GM12873 (cell line): ENCODE measurements around the gene PDZD8.

Experiments
- TF ChIP-seq, protein P1 (sequence below): IDR thresholded peaks from 2 replicates; pipeline ENCODE4 v1.5.1; 2012; ENCODE audit warnings: low read depth, mild to moderate bottlenecking, moderate library complexity, low read length, control low read depth; ENCODE audit not compliant: insufficient read depth; ENCODE audit errors: missing control alignments

PDZD8 gene

DNA sequence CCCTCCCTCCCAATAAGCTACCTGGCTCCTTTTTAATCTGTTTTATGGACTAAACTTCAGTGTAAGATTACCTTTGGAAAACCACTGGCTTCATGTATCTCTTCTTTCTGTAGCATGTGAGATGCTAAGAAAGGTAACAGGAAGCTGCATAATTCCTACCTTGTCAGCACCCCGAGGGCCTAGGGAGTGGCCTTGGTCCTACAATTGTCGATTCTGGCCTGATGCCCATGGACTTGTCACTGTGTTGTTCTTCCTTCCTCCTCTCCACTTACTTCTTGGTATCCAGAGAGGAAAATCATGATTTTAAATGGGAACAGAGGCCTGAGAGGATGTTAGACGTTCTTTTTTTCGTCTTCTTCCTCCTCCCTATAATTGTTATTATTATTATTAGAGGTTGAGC lies 42.9 kb upstream of the PDZD8 start:
- TF ChIP-seq, protein P1, sequence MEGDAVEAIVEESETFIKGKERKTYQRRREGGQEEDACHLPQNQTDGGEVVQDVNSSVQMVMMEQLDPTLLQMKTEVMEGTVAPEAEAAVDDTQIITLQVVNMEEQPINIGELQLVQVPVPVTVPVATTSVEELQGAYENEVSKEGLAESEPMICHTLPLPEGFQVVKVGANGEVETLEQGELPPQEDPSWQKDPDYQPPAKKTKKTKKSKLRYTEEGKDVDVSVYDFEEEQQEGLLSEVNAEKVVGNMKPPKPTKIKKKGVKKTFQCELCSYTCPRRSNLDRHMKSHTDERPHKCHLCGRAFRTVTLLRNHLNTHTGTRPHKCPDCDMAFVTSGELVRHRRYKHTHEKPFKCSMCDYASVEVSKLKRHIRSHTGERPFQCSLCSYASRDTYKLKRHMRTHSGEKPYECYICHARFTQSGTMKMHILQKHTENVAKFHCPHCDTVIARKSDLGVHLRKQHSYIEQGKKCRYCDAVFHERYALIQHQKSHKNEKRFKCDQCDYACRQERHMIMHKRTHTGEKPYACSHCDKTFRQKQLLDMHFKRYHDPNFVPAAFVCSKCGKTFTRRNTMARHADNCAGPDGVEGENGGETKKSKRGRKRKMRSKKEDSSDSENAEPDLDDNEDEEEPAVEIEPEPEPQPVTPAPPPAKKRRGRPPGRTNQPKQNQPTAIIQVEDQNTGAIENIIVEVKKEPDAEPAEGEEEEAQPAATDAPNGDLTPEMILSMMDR = no peak

DNA sequence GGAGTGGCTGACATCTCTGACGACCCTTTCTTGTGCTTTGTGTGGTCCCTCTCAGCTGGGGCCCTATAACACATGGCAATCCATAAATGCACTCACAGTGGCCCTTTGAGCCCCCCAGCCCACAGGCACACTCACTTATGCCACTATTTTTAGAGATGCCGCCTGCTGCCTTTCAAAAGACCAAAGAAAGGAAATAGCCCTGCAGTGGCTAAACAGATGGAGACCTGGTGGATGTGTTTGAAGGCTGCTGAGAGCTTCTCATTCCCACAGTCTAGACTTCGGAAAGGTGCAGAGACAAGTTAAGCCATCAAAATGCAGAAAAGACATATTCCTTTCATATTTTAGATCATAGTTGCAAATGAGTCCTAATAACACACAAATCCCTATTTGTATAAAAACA lies 42.0 kb upstream of the PDZD8 start:
- TF ChIP-seq, protein P1 = no peak

DNA sequence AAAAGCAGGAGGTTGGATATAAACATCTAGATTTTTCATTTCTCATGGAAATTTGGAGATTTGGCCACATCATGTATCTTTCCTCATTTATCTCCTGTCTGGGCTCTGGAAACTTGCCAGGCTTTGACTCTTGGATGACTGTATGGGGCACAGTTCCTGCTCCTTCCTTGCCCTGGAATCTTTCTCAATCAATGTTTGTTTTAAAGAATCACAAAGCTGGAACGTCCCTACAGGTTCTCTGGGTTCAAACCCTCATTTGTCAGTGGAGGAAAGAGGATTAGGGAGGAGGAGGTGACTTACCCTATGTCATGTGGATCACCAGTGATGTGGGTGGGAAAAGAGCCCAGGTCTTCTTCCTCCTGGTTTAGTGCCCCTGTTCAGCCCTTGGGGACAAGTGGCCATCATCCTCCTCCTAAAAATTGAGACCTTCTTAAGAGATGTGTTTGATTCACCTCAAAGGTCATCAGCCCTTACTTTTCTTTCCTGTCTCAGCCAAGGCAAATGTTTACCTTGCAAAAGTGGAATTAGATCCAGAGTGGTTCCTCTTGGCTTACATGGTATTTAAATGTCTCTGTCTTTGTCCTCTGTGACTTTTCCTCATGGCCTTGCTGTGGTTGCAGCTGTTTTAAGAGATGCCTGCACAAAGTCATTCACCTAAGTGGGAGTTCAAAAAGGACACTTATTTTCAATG lies 38.8 kb upstream of the PDZD8 start:
- TF ChIP-seq, protein P1 = no peak

DNA sequence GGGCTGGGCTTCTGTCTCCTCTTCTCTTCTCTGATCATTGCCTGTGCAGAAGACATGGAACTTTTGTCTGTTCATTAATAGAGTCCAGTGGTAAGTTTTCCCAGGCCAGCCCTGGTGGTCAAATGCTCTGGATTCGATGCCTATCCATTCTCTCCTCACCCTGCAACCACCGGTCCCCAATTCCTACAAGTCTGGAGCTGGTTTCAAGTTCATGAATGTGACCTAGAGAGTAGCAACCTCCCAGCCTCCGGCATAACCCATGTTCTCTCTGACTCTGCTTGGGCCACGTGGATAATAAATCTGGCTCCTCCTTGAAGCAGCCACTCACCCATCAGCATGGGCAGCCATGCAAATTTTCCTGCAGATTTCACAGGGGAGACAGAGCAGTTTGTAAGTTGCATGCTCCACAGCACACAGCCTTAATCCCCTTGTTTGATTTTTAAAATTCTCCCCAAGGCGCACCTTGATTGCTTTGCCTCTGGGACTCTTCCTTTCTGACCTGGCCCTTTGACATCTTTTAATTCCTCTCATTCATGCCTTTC lies 37.3 kb upstream of the PDZD8 start:
- TF ChIP-seq, protein P1 = no peak

DNA sequence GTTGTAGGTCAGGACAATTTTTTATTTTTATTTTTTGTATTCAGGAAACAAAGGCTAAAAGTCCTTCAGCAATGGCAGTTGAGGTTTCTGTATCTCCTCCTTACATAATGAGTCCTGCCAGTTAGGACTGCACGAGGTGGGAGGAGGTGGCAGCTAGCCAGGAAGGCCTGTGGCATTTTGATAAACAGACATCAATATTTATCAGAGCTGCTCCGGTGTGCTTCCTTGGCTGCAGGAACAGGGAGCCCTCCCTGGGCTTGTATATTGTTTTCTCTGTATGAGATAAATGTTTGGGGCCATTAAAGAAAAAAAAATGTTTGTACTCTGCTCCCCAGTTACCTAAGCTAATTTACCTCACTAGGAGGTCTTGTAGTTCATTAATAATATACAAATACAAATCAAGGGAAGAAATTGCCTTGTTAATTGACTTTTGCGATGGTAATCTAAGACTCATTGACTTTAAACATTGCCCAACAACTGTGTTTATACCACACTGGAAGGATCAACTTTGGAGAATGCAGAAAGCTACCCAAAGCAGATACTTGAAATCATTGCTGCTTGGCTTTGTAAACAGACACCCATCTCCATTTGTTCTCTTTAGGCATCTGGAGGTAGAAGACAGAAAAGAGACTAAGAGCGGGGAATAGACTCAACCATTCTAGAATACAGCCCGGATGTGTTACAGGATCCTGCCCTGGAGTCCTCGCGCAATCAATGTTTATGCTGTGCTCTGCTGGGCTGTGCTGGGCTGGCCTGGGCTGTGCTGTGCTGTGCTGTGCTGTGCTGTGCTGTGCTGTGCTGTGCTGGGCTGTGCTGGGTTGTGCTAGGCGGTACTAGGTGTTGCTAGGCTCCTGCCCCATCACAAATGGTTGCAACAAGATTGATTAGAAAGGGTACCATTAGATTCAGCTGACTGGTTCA lies 36.5 kb upstream of the PDZD8 start:
- TF ChIP-seq, protein P1 = no peak

DNA sequence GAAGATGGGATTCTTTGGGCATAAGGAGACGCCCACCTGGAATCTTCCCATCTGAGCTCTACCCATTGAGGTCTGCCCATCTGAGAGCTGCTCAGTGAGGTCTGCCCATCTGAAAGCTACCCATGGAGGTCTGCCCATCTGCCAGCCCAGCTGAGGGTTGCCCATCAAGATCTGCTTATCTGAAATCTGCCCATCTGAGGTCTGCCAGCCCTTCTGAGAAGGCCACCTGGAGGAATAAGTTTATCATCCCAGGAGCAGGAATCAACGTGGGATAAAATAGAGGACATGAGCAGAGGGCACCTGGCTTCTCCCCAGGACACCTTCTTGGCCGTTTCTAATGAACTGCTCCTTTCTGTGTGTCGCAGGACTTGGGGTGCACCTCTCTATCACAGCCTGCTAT lies 35.3 kb upstream of the PDZD8 start:
- TF ChIP-seq, protein P1 = no peak

DNA sequence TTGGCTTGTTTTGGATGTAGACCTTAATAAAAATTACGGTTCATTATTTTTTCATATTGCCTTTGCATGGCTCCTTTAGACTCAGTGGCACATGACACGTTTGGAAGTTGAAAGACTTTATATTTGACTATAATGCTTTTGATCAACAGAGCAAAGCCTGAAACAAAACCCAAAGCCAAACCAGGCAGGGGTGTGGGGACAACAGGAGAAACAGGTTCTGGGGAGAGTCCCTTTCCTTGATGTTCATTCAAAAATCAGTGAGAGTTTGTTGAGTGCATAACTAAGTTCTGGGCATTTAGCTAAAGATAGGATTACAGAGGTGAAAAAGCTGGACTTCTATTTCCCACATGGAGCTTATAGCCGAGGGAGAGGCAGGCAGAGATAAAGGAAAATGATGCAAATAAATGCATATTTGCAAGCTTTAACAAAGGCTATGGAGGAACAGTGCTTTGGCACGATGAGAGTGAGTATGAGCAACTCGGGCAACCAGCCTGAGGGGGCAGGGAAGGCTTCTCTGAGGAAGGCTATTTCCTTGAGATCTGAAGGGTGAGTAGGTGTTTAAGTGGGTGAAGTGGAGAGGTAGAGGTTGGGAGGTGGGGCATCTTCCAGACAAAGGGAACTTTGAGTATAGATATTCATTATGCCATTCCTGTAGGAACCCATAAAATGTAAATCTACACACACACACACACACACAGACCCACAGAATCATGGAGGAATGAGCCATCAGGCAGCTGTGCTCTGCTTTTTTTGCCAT lies 34.5 kb upstream of the PDZD8 start:
- TF ChIP-seq, protein P1 = no peak
